Tibial nerve (tissue), 4 donors: ENCODE data around the gene NT5C. TPM values are rescaled to one million over a fixed set of nuclear protein-coding genes. Genes with fewer than 3 reads are reported as not detected.
A peak's percentile ranks its signal among the peaks of the same experiment; 100 is the strongest.

Experiments
- DNase-seq, 2 donors: peaks; one replicate each; pipeline ENCODE4 v3.0.0-alpha.2; 2019; ENCODE audit warnings: low spot score in 2 of 2
- H3K27ac ChIP-seq, 4 donors: fragments of 200-600 bp; sonication (generic) in 3 of 4; one replicate each; pipeline ENCODE4 v1.5.1; 2017 to 2019; ENCODE audit warnings: mild to moderate bottlenecking in 1 of 4
- H3K27me3 ChIP-seq, 2 donors: fragments of 200-600 bp; sonication (generic) in 1 of 2; one replicate each; pipeline versions ENCODE4 v1.5.1 to v1.6.0; 2017 to 2019
- H3K36me3 ChIP-seq, 3 donors: fragments of 200-600 bp; sonication (generic); one replicate each; pipeline ENCODE4 v1.5.1; 2018 to 2019
- H3K4me1 ChIP-seq, 4 donors: fragments of 200-600 bp; sonication (generic) in 3 of 4; one replicate each; pipeline ENCODE4 v1.5.1; 2017 to 2019
- H3K4me3 ChIP-seq, 4 donors: fragments of 200-600 bp; sonication (generic) in 3 of 4; one replicate each; pipeline ENCODE4 v1.5.1; 2017 to 2019; ENCODE audit warnings: mild to moderate bottlenecking in 1 of 4, moderate library complexity in 1 of 4
- H3K9me3 ChIP-seq, 4 donors: fragments of 200-600 bp; sonication (generic) in 3 of 4; one replicate each; pipeline ENCODE4 v1.5.1; 2017 to 2019
- CTCF ChIP-seq, 5 experiments: fragments of 200-600 bp in 3 of 5; fragments of 450-650 bp in 2 of 5; sonication (generic) in 3 of 5; IDR thresholded peaks; one replicate each; pipeline ENCODE4 v1.5.1; 2016 to 2019; ENCODE audit warnings: antibody characterized with exemption in 5 of 5, mild to moderate bottlenecking in 3 of 5, moderate library complexity in 2 of 5
- EP300 ChIP-seq, 2 donors: sonication (generic); formaldehyde crosslinking; IDR thresholded peaks; one replicate each; pipeline ENCODE4 v1.6.1; 2017; ENCODE audit warnings: antibody characterized with exemption in 2 of 2, mild to moderate bottlenecking in 1 of 2
- POLR2A ChIP-seq, 2 donors: fragments of 450-650 bp; IDR thresholded peaks; one replicate each; pipeline ENCODE4 v1.6.1; 2017; ENCODE audit warnings: antibody characterized with exemption in 2 of 2, mild to moderate bottlenecking in 2 of 2, moderate library complexity in 2 of 2
- WGBS, 2 donors: methylation state at CpG; one replicate each; pipeline ENCODE4 v1.1.5; 2018; 5-methylcytosine and 5-hydroxymethylcytosine counted together
- total RNA-seq, 4 donors: library from RNA; depleted of rRNA; stranded (reverse); fragments of >200 nt; gene quantifications; one replicate each; pipeline ENCODE4 v1.1.0, GENCODE V29; 2016

Gene NT5C
- total RNA-seq, 4 donors from 2014 or later: 137 to 194 (median 166) TPM

DNA sequence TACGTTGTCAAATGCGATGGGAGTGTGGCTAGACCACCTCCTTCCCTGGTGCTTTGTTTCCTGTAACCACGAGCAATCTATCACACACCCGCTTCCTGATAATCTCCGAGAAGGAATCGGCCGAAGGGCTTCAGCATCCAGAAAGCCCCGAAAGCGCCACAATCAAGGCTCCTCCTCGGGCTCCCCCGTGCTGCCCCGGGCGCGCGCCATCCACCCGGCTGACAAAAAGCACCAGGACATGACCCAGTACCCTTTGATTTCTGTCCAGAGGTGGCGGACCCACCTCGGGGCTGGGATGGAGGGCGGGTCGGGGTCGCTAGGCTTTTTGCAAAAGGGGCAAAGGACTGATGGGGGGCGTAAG, 22.5 kb downstream of the NT5C start:
- peaks cover 0 to 19% (median 0%) of the 10 kb centered on the region in 3 donors for H3K36me3 ChIP-seq
- H3K27ac ChIP-seq: no peak overlapping the region
- no peak for DNase-seq
- peak overlapping the region; percentile 52 to 97 (median 81) for H3K4me3 ChIP-seq
- H3K9me3 ChIP-seq: no peaks in the 10 kb centered on the region
- WGBS, 2 donors: 7 to 9% methylated on average over 12 to 20 of the region's 22 CpGs
- no peak for TF ChIP-seq POLR2A (IDR thresholded peaks at IDR 0.05)
- no peak for TF ChIP-seq CTCF (IDR thresholded peaks at IDR 0.05)
- TF ChIP-seq EP300 (IDR thresholded peaks at IDR 0.05): no peak
- H3K4me1 ChIP-seq: peaks cover 0 to 36% (median 18%) of the 10 kb centered on the region in 4 donors
- no peaks in the 10 kb centered on the region for H3K27me3 ChIP-seq

- DNase-seq: no peak
- peaks cover 0 to 22% (median 0%) of the 10 kb centered on the region in 3 donors for H3K36me3 ChIP-seq
- H3K4me1 ChIP-seq: peaks cover 0 to 30% (median 16%) of the 10 kb centered on the region in 4 donors
- no peak overlapping the region for H3K27ac ChIP-seq
- H3K9me3 ChIP-seq: no peaks in the 10 kb centered on the region
- H3K27me3 ChIP-seq: no peaks in the 10 kb centered on the region
- H3K4me3 ChIP-seq: no peak overlapping the region
- WGBS, 2 donors: 83 to 84% methylated on average over 2 of the region's 2 CpGs
- TF ChIP-seq EP300 (IDR thresholded peaks at IDR 0.05): no peak
- no peak for TF ChIP-seq CTCF (IDR thresholded peaks at IDR 0.05)
- no peak for TF ChIP-seq POLR2A (IDR thresholded peaks at IDR 0.05)
Observed at GRCh38 chr17:75108193-75108592, 23.3 kb downstream of the NT5C start.

DNA sequence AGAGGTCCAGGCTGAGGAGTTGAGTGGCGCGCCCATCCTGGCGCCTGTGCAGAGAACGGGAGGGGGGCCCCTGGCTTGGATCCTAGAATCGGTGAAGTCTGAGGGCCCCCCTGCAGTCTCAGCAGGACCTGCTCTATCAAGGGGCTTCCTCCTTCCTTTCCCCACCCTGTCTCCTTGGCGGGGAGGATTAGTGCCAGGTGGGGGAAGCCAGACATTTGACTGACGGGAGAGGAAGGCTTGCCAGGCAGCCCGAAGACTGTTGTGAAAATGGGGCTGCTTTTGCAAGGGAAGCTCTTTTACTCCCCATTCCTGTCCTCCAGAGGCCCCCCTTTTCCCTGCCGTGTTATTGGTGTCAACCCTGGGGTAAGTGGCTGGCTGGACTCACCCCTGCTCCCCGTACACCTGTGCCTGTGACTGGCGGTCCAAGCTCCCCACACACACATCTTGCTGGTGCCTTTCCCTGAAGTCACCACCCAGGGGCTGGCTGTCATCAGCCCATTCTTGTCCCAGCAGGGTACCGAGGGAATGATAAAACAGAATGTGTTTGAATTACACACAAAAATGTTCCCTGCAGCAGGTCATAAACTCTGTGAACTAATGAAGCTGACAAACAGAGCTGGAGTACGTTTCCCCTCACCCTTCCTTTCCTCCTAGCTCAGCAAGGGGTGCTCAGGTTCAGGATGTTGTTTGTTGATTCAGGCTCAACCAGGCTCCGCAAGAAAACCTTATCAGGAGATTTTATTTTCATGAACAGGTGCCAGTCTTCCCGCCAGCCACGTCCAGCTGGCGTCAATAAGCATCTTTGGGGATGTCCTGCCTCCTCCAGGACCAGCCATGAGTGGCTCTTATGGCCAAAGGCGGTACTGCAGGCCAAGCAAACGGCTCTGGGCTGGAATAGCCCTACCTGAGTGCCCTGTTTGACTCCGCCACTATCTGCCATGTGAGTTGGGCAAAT, 26.1 kb downstream of the NT5C start:
- no peaks in the 10 kb centered on the region for H3K27me3 ChIP-seq
- WGBS, 2 donors: 67 to 68% methylated on average over 20 of the region's 20 CpGs
- H3K36me3 ChIP-seq: peaks cover 0 to 21% (median 0%) of the 10 kb centered on the region in 3 donors
- no peaks in the 10 kb centered on the region for H3K9me3 ChIP-seq
- H3K27ac ChIP-seq: no peak overlapping the region
- H3K4me3 ChIP-seq: no peak overlapping the region
- peaks cover 0 to 11% (median 7%) of the 10 kb centered on the region in 4 donors for H3K4me1 ChIP-seq
- DNase-seq: no peak
- TF ChIP-seq EP300 (IDR thresholded peaks at IDR 0.05) (peak in 1 of 2 donors; percentile 20), CTCF (IDR thresholded peaks at IDR 0.05) (peak; percentile 42 to 65 (median 62)), POLR2A (IDR thresholded peaks at IDR 0.05) (no peak)

GRCh38 chr17:75103601-75104554, 27.7 kb downstream of the NT5C start:
- no peaks in the 10 kb centered on the region for H3K9me3 ChIP-seq
- peaks cover 0 to 2% (median 1%) of the 10 kb centered on the region in 4 donors for H3K4me1 ChIP-seq
- no peak overlapping the region for H3K27ac ChIP-seq
- DNase-seq: no peak
- no peaks in the 10 kb centered on the region for H3K27me3 ChIP-seq
- H3K4me3 ChIP-seq: no peak overlapping the region
- TF ChIP-seq EP300 (IDR thresholded peaks at IDR 0.05): no peak
- no peak for TF ChIP-seq CTCF (IDR thresholded peaks at IDR 0.05)
- no peak for TF ChIP-seq POLR2A (IDR thresholded peaks at IDR 0.05)
- H3K36me3 ChIP-seq: peaks cover 0 to 34% (median 0%) of the 10 kb centered on the region in 3 donors
- WGBS, 2 donors: 83 to 88% methylated on average over 14 of the region's 14 CpGs
